ENCODE data around the gene NUTM2D.
"Not testable (repeated sequence)": the region's sequence is repeated elsewhere in the genome, so short reads cannot be mapped to it uniquely, and the experiment has no call there.

The NUTM2D gene

GRCh38 chr10:87383149-87383857 lies 25.8 kb downstream of the NUTM2D start:
- DNase-seq: not testable (repeated sequence)

- DNase-seq: not testable (repeated sequence)
These were observed 26.7 kb downstream of the NUTM2D start for GRCh38 chr10:87384283-87384682.

- not testable (repeated sequence) for DNase-seq
These were observed 28.3 kb downstream of the NUTM2D start for GRCh38 chr10:87385762-87386360.

GRCh38 chr10:87391360-87391759 lies 33.8 kb downstream of the NUTM2D start:
- DNase-seq: not testable (repeated sequence)

- not testable (repeated sequence) for DNase-seq
These were observed 38.7 kb downstream of the NUTM2D start for GRCh38 chr10:87396206-87396605.

GRCh38 chr10:87398436-87398835 lies 40.9 kb downstream of the NUTM2D start:
- DNase-seq: not testable (repeated sequence)

- not testable (repeated sequence) for DNase-seq
These were observed 50.2 kb downstream of the NUTM2D start for GRCh38 chr10:87407516-87408467.

- DNase-seq: not testable (repeated sequence)
These were observed 56.4 kb downstream of the NUTM2D start for GRCh38 chr10:87413921-87414320.
